NCI-H345 treated with DMSO at 0.1 percent for 48 hours (cell line): ENCODE measurements around the gene ADAMTS17.
"Not testable (repeated sequence)": the region's sequence is repeated elsewhere in the genome, so short reads cannot be mapped to it uniquely, and the experiment has no call there.

ENCODE experiments used
- DNase-seq: peaks from one replicate; lab custom pipeline; 2025; ENCODE audit not compliant: unreplicated experiment; lab: John Stamatoyannopoulos, UW

The ADAMTS17 gene

DNA sequence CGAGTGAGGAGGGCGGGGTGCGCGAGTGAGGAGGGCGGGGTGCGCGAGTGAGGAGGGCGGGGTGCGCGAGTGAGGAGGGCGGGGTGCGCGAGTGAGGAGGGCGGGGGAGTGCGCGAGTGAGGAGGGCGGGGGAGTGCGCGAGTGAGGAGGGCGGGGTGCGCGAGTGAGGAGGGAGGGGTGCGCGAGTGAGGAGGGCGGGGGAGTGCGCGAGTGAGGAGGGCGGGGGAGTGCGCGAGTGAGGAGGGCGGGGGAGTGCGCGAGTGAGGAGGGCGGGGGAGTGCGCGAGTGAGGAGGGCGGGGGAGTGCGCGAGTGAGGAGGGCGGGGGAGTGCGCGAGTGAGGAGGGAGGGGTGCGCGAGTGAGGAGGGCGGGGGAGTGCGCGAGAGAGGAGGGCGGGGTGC lies 415.2 kb downstream of the ADAMTS17 start:
- not testable (repeated sequence) for DNase-seq

DNA sequence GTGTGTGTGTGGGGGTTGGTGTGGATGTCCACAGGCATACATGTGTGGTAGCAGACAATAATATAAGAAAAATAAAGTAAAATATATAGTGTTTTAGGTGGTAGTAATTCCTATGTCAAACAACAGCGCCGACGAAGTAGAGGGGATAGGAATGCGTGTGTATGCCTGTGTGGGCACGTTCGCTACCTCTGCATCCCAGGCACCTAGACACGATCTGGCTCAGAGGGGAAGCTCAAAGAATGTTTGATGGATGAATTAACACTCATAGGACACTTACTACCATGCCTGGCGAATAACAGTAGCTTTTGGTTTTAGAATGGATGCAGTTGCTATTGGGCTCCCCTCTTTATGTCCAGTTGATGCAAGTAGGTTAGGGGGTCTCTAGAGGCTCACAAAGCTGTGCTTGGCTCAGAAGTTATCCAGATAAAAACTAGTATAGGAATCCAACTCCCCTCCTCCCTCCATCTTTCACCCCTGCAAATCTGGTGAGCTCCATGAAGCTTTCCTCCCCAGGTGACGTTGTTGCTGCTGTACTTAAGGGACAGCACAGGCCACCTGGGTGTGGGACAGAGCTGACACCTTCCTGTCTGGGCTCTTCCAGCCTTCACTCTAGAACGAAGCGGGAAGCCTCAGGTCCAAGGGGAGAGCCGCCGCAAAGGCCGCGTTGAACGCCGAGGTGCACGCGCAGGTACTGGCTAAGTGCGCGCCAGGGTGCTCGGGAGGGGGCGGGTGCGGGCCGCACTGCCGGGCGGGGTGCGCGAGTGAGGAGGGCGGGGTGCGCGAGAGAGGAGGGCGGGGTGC lies 415.9 kb downstream of the ADAMTS17 start:
- DNase-seq, result peak; percentile 21

GRCh38 chr15:99923711-99924110 lies 418.1 kb downstream of the ADAMTS17 start:
- DNase-seq, result no peak
